Testis (tissue), 3 donors: ENCODE results near the gene SLC4A9. TPM values are rescaled to one million over a fixed set of nuclear protein-coding genes. Genes with fewer than 3 reads are reported as not detected.
A peak's percentile ranks its signal among the peaks of the same experiment; 100 is the strongest.

Experiments
- DNase-seq: peaks from one replicate; pipeline ENCODE4 v3.0.0-alpha.2; 2019
- H3K27ac ChIP-seq, 2 donors: fragments of 200-600 bp; sonication (generic); one replicate each; pipeline ENCODE4 v1.5.1; 2019
- H3K27me3 ChIP-seq: fragments of 200-600 bp; sonication (generic); one replicate; pipeline ENCODE4 v1.5.1; 2019
- H3K36me3 ChIP-seq: fragments of 200-600 bp; sonication (generic); one replicate; pipeline ENCODE4 v1.5.1; 2017; ENCODE audit warnings: low read depth; ENCODE audit errors: missing control alignments
- H3K4me1 ChIP-seq: fragments of 200-600 bp; sonication (generic); one replicate; pipeline ENCODE4 v1.5.1; 2019
- H3K4me3 ChIP-seq, 2 donors: fragments of 200-600 bp; sonication (generic); one replicate each; pipeline ENCODE4 v1.5.1; 2017 to 2019
- H3K9me3 ChIP-seq: fragments of 200-600 bp; sonication (generic); one replicate; pipeline ENCODE4 v1.5.1; 2017
- POLR2A ChIP-seq: fragments of 450-650 bp; IDR thresholded peaks from one replicate; pipeline ENCODE4 v1.6.1; 2017; ENCODE audit warnings: antibody characterized with exemption, mild to moderate bottlenecking, moderate library complexity
- WGBS, 2 donors: methylation state at CpG; one replicate each; pipeline ENCODE4 v1.1.5; 2018; 5-methylcytosine and 5-hydroxymethylcytosine counted together
- intact Hi-C: fragments of 100-400 bp; cut with DNase I; formaldehyde crosslinking; loops from one replicate; pipeline ENCODE4 v1.15.1; 2023; ENCODE audit warnings: low total_unique reads
- polyA plus RNA-seq: library from polyadenylated mRNA; stranded (reverse); fragments of 350-450 nt; fragmentation: Illumina TruSeq; extraction: RNeasy Lipid Tissue Mini Kit (QIAGEN cat#74804); gene quantifications from one replicate; pipeline ENCODE4 v1.2.3, GENCODE V29; 2014; ENCODE audit warnings: low read depth, low replicate concordance; ENCODE audit not compliant: insufficient read depth
- total RNA-seq, 2 donors: library from RNA; depleted of rRNA; stranded (reverse); fragments of >200 nt; gene quantifications; one replicate each; pipeline ENCODE4 v1.2.3, GENCODE V29; 2016
- TF ChIP-seq, protein P1 (sequence below), 3 experiments: fragments of 450-650 bp in 2 of 3; fragments of 200-600 bp in 1 of 3; sonication (generic) in 1 of 3; IDR thresholded peaks; one replicate each; pipeline ENCODE4 v1.5.1; 2016 to 2019; ENCODE audit warnings: antibody characterized with exemption in 3 of 3, mild to moderate bottlenecking in 2 of 3, moderate library complexity in 1 of 3

Gene SLC4A9
- total and polyA plus RNA-seq, 3 donors from 2014 or later: 0.81 to 1.2 (median 1.2) TPM

DNA sequence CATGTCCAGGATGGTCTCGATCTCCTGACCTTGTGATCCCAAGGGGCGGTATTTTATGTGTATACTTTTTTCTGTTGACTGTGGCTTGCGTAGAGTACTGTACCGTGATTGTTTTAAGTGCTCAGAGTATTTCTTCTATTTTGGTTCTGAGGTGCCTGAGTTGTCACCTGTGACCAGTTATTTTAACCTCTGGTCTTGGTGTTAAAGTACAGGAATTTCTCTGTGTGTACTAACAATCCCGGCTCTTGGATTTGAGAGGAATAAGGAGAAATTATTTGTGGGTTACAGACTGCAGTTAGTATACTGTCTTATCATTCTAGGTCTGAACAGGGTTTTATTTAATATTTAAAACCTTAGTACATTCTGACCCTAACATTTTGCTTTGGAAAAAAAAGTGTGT, 43.6 kb downstream of the SLC4A9 start:
- WGBS, 2 donors: 32 to 49% methylated on average over 5 of the region's 5 CpGs
- Histone ChIP-seq H3K9me3 (no peaks in the 10 kb centered on the region), H3K36me3 (no peaks in the 10 kb centered on the region), H3K4me3 (peak overlapping the region in 1 of 2 donors; percentile 94), H3K27me3 (no peaks in the 10 kb centered on the region), H3K4me1 (peaks cover 13% of the 10 kb centered on the region), H3K27ac (peak overlapping the region in 1 of 2 donors; percentile 26)
- TF ChIP-seq POLR2A: no peak
- intact Hi-C loops: no loop called here
- no peak for DNase-seq

DNA sequence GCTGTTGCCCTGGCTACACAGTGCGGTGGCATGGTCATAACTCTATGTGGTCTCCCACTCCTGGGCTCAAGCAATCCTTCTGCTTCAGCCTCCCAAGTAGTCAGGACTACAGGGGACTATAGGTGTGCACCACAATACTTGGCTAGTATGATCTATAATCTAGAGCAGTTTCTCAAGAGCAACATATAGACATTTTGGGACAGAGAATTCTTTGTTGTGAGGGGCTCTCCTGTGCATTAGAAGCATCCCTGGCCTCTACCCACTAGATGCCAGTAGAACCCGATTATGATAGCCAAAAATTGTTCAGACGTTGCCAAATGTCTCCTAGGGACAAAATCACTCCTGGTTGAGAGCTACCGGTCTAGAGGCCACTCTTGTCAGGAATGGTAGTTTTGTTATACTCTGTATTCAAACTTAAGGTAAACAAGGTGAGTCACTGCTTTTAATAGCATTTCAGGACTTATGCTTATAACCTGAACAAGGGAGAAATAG, 48.8 kb downstream of the SLC4A9 start:
- no peaks in the 10 kb centered on the region for H3K4me1 ChIP-seq
- intact Hi-C loops: no loop called here
- no peaks in the 10 kb centered on the region for H3K9me3 ChIP-seq
- H3K27ac ChIP-seq: no peak overlapping the region
- DNase-seq: no peak
- H3K36me3 ChIP-seq: no peaks in the 10 kb centered on the region
- 44 to 56% methylated on average over 4 of the region's 4 CpGs for WGBS, 2 donors
- TF ChIP-seq, protein P1, sequence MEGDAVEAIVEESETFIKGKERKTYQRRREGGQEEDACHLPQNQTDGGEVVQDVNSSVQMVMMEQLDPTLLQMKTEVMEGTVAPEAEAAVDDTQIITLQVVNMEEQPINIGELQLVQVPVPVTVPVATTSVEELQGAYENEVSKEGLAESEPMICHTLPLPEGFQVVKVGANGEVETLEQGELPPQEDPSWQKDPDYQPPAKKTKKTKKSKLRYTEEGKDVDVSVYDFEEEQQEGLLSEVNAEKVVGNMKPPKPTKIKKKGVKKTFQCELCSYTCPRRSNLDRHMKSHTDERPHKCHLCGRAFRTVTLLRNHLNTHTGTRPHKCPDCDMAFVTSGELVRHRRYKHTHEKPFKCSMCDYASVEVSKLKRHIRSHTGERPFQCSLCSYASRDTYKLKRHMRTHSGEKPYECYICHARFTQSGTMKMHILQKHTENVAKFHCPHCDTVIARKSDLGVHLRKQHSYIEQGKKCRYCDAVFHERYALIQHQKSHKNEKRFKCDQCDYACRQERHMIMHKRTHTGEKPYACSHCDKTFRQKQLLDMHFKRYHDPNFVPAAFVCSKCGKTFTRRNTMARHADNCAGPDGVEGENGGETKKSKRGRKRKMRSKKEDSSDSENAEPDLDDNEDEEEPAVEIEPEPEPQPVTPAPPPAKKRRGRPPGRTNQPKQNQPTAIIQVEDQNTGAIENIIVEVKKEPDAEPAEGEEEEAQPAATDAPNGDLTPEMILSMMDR (IDR thresholded peaks at IDR 0.05): no peak
- TF ChIP-seq POLR2A: no peak
- H3K27me3 ChIP-seq: no peaks in the 10 kb centered on the region
- no peak overlapping the region for H3K4me3 ChIP-seq

GRCh38 chr5:140413230-140413629, 53.2 kb downstream of the SLC4A9 start:
- DNase-seq: no peak
- no peak overlapping the region for H3K4me3 ChIP-seq
- no peak overlapping the region for H3K27ac ChIP-seq
- 64 to 93% methylated on average over 1 of the region's 1 CpG for WGBS, 2 donors
- no peaks in the 10 kb centered on the region for H3K4me1 ChIP-seq
- no peaks in the 10 kb centered on the region for H3K9me3 ChIP-seq
- TF ChIP-seq, protein P1 (IDR thresholded peaks at IDR 0.05): no peak
- no peak for TF ChIP-seq POLR2A
- no peaks in the 10 kb centered on the region for H3K27me3 ChIP-seq
- H3K36me3 ChIP-seq: no peaks in the 10 kb centered on the region
- intact Hi-C loops: no loop called here

GRCh38 chr5:140417235-140417634, 57.2 kb downstream of the SLC4A9 start:
- Histone ChIP-seq H3K9me3 (no peaks in the 10 kb centered on the region), H3K4me3 (no peak overlapping the region)

GRCh38 chr5:140418862-140419520, 59.0 kb downstream of the SLC4A9 start:
- Histone ChIP-seq H3K4me3 (no peak overlapping the region), H3K27me3 (no peaks in the 10 kb centered on the region), H3K27ac (no peak overlapping the region), H3K9me3 (no peaks in the 10 kb centered on the region), H3K4me1 (no peaks in the 10 kb centered on the region), H3K36me3 (no peaks in the 10 kb centered on the region)
- intact Hi-C loops: no loop called here
- no peak for DNase-seq
- 100% methylated on average over 1 of the region's 1 CpG for WGBS, 2 donors
- TF ChIP-seq POLR2A: no peak
- TF ChIP-seq, protein P1 (IDR thresholded peaks at IDR 0.05): no peak

More at GRCh38 chr5:140417235-140417634, 57.2 kb downstream of the SLC4A9 start:
- DNase-seq: no peak
- H3K4me1 ChIP-seq: no peaks in the 10 kb centered on the region
- WGBS, 2 donors: 91 to 96% methylated on average over 2 of the region's 2 CpGs
- no peaks in the 10 kb centered on the region for H3K27me3 ChIP-seq
- H3K27ac ChIP-seq: no peak overlapping the region
- no peak for TF ChIP-seq POLR2A
- TF ChIP-seq, protein P1 (IDR thresholded peaks at IDR 0.05): no peak
- intact Hi-C loops: no loop called here
- no peaks in the 10 kb centered on the region for H3K36me3 ChIP-seq
